ENCODE data around the gene TAS2R60. TPM values are rescaled to one million over a fixed set of nuclear protein-coding genes. Genes with fewer than 3 reads are reported as not detected.

Gene TAS2R60
- total RNA-seq, 1 experiment from 2014 or later: not detected

GRCh38 chr7:143429770-143430698 lies 13.2 kb upstream of the TAS2R60 start:
- Histone ChIP-seq H3K9ac (ENCODE audit: low read length) (no peak overlapping the region), H3K9me3 (ENCODE audit: low read length) (no peaks in the 10 kb centered on the region), H3K27ac (ENCODE audit: low read length) (no peak overlapping the region), H3K36me3 (ENCODE audit: insufficient read depth, low read length) (no peaks in the 10 kb centered on the region), H3K79me2 (ENCODE audit: low read length) (no peaks in the 10 kb centered on the region), H3K4me2 (ENCODE audit: low read depth, low read length, poor library complexity, severe bottlenecking) (no peak overlapping the region), H3K27me3 (ENCODE audit: low read length) (no peaks in the 10 kb centered on the region), H3K4me3 (ENCODE audit: low read length) (no peak overlapping the region), H3K4me1 (ENCODE audit: low read length) (no peaks in the 10 kb centered on the region), H4K20me1 (ENCODE audit: insufficient read depth, low read depth, low read length) (no peaks in the 10 kb centered on the region), H3K9me2 (replicated peaks; ENCODE audit: insufficient read depth, low read length) (no peaks in the 10 kb centered on the region), H2AFZ (ENCODE audit: low read length) (no peak overlapping the region)
- DNase-seq: no peak

GRCh38 chr7:143431109-143431508 lies 12.1 kb upstream of the TAS2R60 start:
- no peaks in the 10 kb centered on the region for H4K20me1 ChIP-seq (ENCODE audit: insufficient read depth, low read depth, low read length)
- no peak overlapping the region for H3K4me3 ChIP-seq (ENCODE audit: low read length)
- H3K27ac ChIP-seq (ENCODE audit: low read length): no peak overlapping the region
- peaks cover 9% of the 10 kb centered on the region for H3K4me1 ChIP-seq (ENCODE audit: low read length)
- no peaks in the 10 kb centered on the region for H3K36me3 ChIP-seq (ENCODE audit: insufficient read depth, low read length)
- no peak overlapping the region for H3K9ac ChIP-seq (ENCODE audit: low read length)
- no peaks in the 10 kb centered on the region for H3K27me3 ChIP-seq (ENCODE audit: low read length)
- H3K9me2 ChIP-seq (replicated peaks; ENCODE audit: insufficient read depth, low read length): no peaks in the 10 kb centered on the region
- no peaks in the 10 kb centered on the region for H3K79me2 ChIP-seq (ENCODE audit: low read length)
- no peak for DNase-seq
- H3K9me3 ChIP-seq (ENCODE audit: low read length): no peaks in the 10 kb centered on the region
- no peak overlapping the region for H2AFZ ChIP-seq (ENCODE audit: low read length)
- no peak overlapping the region for H3K4me2 ChIP-seq (ENCODE audit: low read depth, low read length, poor library complexity, severe bottlenecking)

DNA sequence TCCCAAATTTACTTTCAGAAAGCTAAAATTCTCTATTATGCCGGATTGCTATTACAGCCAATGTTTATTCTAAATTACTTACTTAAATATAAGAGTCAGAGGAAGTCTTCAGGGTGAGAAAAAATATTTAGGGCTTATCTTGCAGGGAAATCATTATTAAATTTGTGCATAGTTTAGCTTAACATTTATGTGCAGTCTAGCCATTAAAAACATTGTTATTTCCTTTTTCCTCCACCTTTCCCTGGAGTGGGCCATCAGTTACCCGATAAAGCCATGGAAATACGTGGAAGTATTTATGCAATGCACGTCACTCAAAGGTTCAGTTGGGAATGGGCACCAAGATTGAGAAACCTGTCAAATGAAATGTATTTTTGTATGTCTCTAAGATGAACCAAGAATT lies 9.5 kb upstream of the TAS2R60 start:
- no peak overlapping the region for H3K4me2 ChIP-seq (ENCODE audit: low read depth, low read length, poor library complexity, severe bottlenecking)
- no peaks in the 10 kb centered on the region for H3K27me3 ChIP-seq (ENCODE audit: low read length)
- H3K9ac ChIP-seq (ENCODE audit: low read length): no peak overlapping the region
- H3K9me2 ChIP-seq (replicated peaks; ENCODE audit: insufficient read depth, low read length): no peaks in the 10 kb centered on the region
- peaks cover 27% of the 10 kb centered on the region for H3K4me1 ChIP-seq (ENCODE audit: low read length)
- no peak overlapping the region for H3K4me3 ChIP-seq (ENCODE audit: low read length)
- no peaks in the 10 kb centered on the region for H3K79me2 ChIP-seq (ENCODE audit: low read length)
- H2AFZ ChIP-seq (ENCODE audit: low read length): no peak overlapping the region
- no peak for DNase-seq
- H3K27ac ChIP-seq (ENCODE audit: low read length): no peak overlapping the region
- no peaks in the 10 kb centered on the region for H3K36me3 ChIP-seq (ENCODE audit: insufficient read depth, low read length)
- no peaks in the 10 kb centered on the region for H4K20me1 ChIP-seq (ENCODE audit: insufficient read depth, low read depth, low read length)
- no peaks in the 10 kb centered on the region for H3K9me3 ChIP-seq (ENCODE audit: low read length)

DNA sequence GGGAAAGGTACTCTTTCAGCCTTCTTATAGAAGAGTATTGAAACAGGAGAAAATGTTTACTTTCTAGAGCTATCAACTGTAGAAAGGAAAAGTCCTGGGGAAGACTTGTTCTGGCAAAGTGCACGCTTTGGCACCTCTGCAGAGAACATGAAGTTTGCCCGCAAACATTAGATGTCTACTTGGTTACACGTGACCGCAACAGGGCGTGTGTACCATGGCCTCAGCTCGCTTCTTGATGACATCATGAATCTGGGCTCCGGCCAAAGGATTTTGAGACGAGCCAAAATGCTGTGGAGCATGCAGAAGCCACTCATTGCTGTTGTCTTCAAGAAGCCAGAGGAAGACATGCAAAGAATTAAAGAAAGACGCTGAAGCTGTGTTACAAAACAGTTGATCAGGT lies 8.6 kb upstream of the TAS2R60 start:
- no peak overlapping the region for H3K4me2 ChIP-seq (ENCODE audit: low read depth, low read length, poor library complexity, severe bottlenecking)
- no peaks in the 10 kb centered on the region for H3K36me3 ChIP-seq (ENCODE audit: insufficient read depth, low read length)
- no peak overlapping the region for H3K9ac ChIP-seq (ENCODE audit: low read length)
- H2AFZ ChIP-seq (ENCODE audit: low read length): no peak overlapping the region
- H3K9me2 ChIP-seq (replicated peaks; ENCODE audit: insufficient read depth, low read length): no peaks in the 10 kb centered on the region
- no peaks in the 10 kb centered on the region for H3K27me3 ChIP-seq (ENCODE audit: low read length)
- H3K4me3 ChIP-seq (ENCODE audit: low read length): no peak overlapping the region
- H3K79me2 ChIP-seq (ENCODE audit: low read length): no peaks in the 10 kb centered on the region
- no peak overlapping the region for H3K27ac ChIP-seq (ENCODE audit: low read length)
- H4K20me1 ChIP-seq (ENCODE audit: insufficient read depth, low read depth, low read length): no peaks in the 10 kb centered on the region
- no peak for DNase-seq
- no peaks in the 10 kb centered on the region for H3K9me3 ChIP-seq (ENCODE audit: low read length)
- H3K4me1 ChIP-seq (ENCODE audit: low read length): peaks cover 27% of the 10 kb centered on the region

GRCh38 chr7:143435266-143435665 lies 8.0 kb upstream of the TAS2R60 start:
- no peaks in the 10 kb centered on the region for H3K79me2 ChIP-seq (ENCODE audit: low read length)
- H3K4me3 ChIP-seq (ENCODE audit: low read length): no peak overlapping the region
- H3K9me3 ChIP-seq (ENCODE audit: low read length): no peaks in the 10 kb centered on the region

DNA sequence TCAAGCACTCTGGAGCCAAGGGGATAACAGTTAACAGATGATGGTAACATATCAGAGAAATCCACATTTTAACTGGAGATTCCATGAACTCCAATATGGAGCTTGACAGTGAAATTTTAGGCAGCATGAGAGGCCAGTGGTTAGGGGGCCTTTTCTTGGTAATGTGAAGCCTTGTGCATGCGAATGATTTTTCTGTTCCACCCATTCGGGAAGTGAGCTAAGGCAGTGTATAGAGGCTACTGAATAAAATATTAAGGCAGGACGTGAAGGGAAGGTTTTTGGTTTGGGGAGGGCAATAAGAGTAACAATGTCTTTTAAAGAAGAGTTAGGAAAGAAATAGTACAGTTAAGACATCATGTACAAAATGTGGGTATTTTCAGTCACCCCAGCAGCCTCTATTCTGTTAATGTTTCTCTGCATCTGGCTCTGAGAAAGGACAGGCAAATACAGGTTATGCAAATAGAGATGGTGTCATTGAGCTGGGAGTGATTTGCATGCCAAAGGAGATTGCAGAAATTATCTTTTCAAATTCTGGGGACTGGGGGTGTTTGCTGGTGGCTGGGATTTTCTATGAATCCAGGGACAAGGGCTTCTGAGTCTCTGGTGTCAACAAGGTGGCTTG lies 6.8 kb upstream of the TAS2R60 start:
- Histone ChIP-seq H3K36me3 (ENCODE audit: insufficient read depth, low read length) (no peaks in the 10 kb centered on the region), H4K20me1 (ENCODE audit: insufficient read depth, low read depth, low read length) (no peaks in the 10 kb centered on the region), H3K4me1 (ENCODE audit: low read length) (peaks cover 27% of the 10 kb centered on the region), H3K27ac (ENCODE audit: low read length) (peak overlapping the region; percentile 80), H3K9me3 (ENCODE audit: low read length) (no peaks in the 10 kb centered on the region), H3K79me2 (ENCODE audit: low read length) (no peaks in the 10 kb centered on the region), H3K27me3 (ENCODE audit: low read length) (no peaks in the 10 kb centered on the region), H3K9me2 (replicated peaks; ENCODE audit: insufficient read depth, low read length) (no peaks in the 10 kb centered on the region), H3K4me2 (ENCODE audit: low read depth, low read length, poor library complexity, severe bottlenecking) (peak overlapping the region; percentile 67), H3K9ac (ENCODE audit: low read length) (peak overlapping the region; percentile 46), H2AFZ (ENCODE audit: low read length) (peak overlapping the region; percentile 88), H3K4me3 (ENCODE audit: low read length) (peak overlapping the region; percentile 45)
- peak; percentile 78 for DNase-seq

More at GRCh38 chr7:143435266-143435665, 8.0 kb upstream of the TAS2R60 start:
- no peak overlapping the region for H3K4me2 ChIP-seq (ENCODE audit: low read depth, low read length, poor library complexity, severe bottlenecking)
- H4K20me1 ChIP-seq (ENCODE audit: insufficient read depth, low read depth, low read length): no peaks in the 10 kb centered on the region
- H3K9me2 ChIP-seq (replicated peaks; ENCODE audit: insufficient read depth, low read length): no peaks in the 10 kb centered on the region
- H2AFZ ChIP-seq (ENCODE audit: low read length): no peak overlapping the region
- H3K36me3 ChIP-seq (ENCODE audit: insufficient read depth, low read length): no peaks in the 10 kb centered on the region
- peaks cover 27% of the 10 kb centered on the region for H3K4me1 ChIP-seq (ENCODE audit: low read length)
- H3K27ac ChIP-seq (ENCODE audit: low read length): no peak overlapping the region
- DNase-seq: no peak
- H3K9ac ChIP-seq (ENCODE audit: low read length): no peak overlapping the region
- no peaks in the 10 kb centered on the region for H3K27me3 ChIP-seq (ENCODE audit: low read length)

DNA sequence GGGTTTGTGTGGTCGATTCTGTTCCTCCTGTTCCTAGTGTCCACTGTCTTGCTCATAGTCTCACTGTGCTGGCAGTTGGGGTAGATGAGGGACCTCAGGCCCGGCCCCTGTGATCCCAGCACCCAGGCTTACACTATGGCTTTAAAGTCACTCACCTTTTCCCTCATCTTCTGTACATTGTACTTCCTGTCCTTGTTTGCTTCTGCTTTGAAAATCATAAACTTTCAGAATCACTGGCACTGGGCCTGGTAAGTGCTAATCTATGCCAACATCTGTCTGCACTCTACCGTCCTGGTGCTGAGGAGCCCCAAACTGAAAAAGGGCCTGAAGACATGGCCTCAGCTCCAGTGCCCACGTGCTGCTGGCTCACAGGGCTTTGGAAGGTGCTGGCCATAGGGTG lies 5.7 kb upstream of the TAS2R60 start:
- Histone ChIP-seq H3K9me3 (ENCODE audit: low read length) (no peaks in the 10 kb centered on the region), H3K4me3 (ENCODE audit: low read length) (peak overlapping the region; percentile 45; the same call in 1 of the 2 replicates), H3K27me3 (ENCODE audit: low read length) (no peaks in the 10 kb centered on the region), H3K36me3 (ENCODE audit: insufficient read depth, low read length) (no peaks in the 10 kb centered on the region), H3K27ac (ENCODE audit: low read length) (no peak overlapping the region), H3K4me2 (ENCODE audit: low read depth, low read length, poor library complexity, severe bottlenecking) (peak overlapping the region; percentile 67), H3K79me2 (ENCODE audit: low read length) (no peaks in the 10 kb centered on the region), H2AFZ (ENCODE audit: low read length) (peak overlapping the region; percentile 17; the same call in 1 of the 2 replicates), H3K4me1 (ENCODE audit: low read length) (peaks cover 27% of the 10 kb centered on the region), H4K20me1 (ENCODE audit: insufficient read depth, low read depth, low read length) (no peaks in the 10 kb centered on the region), H3K9ac (ENCODE audit: low read length) (peak overlapping the region; percentile 46), H3K9me2 (replicated peaks; ENCODE audit: insufficient read depth, low read length) (no peaks in the 10 kb centered on the region)
- DNase-seq: no peak

- H3K36me3 ChIP-seq (ENCODE audit: insufficient read depth, low read length): no peaks in the 10 kb centered on the region
- H4K20me1 ChIP-seq (ENCODE audit: insufficient read depth, low read depth, low read length): no peaks in the 10 kb centered on the region
- H2AFZ ChIP-seq (ENCODE audit: low read length): no peak overlapping the region
- no peak for DNase-seq
- no peaks in the 10 kb centered on the region for H3K79me2 ChIP-seq (ENCODE audit: low read length)
- no peak overlapping the region for H3K4me2 ChIP-seq (ENCODE audit: low read depth, low read length, poor library complexity, severe bottlenecking)
- H3K9ac ChIP-seq (ENCODE audit: low read length): no peak overlapping the region
- H3K27ac ChIP-seq (ENCODE audit: low read length): no peak overlapping the region
- H3K27me3 ChIP-seq (ENCODE audit: low read length): no peaks in the 10 kb centered on the region
- no peaks in the 10 kb centered on the region for H3K9me2 ChIP-seq (replicated peaks; ENCODE audit: insufficient read depth, low read length)
- no peaks in the 10 kb centered on the region for H3K9me3 ChIP-seq (ENCODE audit: low read length)
- peaks cover 27% of the 10 kb centered on the region for H3K4me1 ChIP-seq (ENCODE audit: low read length)
- no peak overlapping the region for H3K4me3 ChIP-seq (ENCODE audit: low read length)
Measured at GRCh38 chr7:143439866-143440265, 3.4 kb upstream of the TAS2R60 start.
